GM12891 (cell line): Measurements from ENCODE around the gene ZNF816.
"Not testable (repeated sequence)": the region's sequence is repeated elsewhere in the genome, so short reads cannot be mapped to it uniquely, and the experiment has no call there.

ENCODE experiments used
- DNase-seq: peaks from one replicate; pipeline ENCODE4 v3.0.0; 2011; ENCODE audit warnings: low spot score; ENCODE audit not compliant: insufficient read length
- FAIRE-seq: peaks from 2 replicates; lab custom pipeline; 2011; peaks lifted over from hg19 to GRCh38; lab: Jason Lieb, UNC
- PAX5 ChIP-seq: IDR thresholded peaks from 2 replicates; pipeline ENCODE4 v1.6.1; 2011; ENCODE audit warnings: low read length, moderate library complexity, mild to moderate bottlenecking; ENCODE audit not compliant: insufficient read depth, severe bottlenecking
- POLR2A ChIP-seq: IDR thresholded peaks from 2 replicates; pipeline ENCODE4 v1.6.1; 2011; ENCODE audit warnings: low read depth, low read length, control low read depth
- POLR2AphosphoS5 ChIP-seq: IDR thresholded peaks from 2 replicates; pipeline ENCODE4 v1.6.1; 2011; ENCODE audit warnings: low read depth, low read length, control low read depth
- POU2F2 ChIP-seq: IDR thresholded peaks from 2 replicates; pipeline ENCODE4 v1.6.1; 2011; ENCODE audit warnings: low read depth, mild to moderate bottlenecking, control low read depth, low read length, moderate library complexity
- SPI1 ChIP-seq: IDR thresholded peaks from 2 replicates; pipeline ENCODE4 v1.6.1; 2011; ENCODE audit warnings: low read depth, low read length, control low read depth
- TAF1 ChIP-seq: IDR thresholded peaks from 2 replicates; pipeline ENCODE4 v1.6.1; 2011; ENCODE audit warnings: low read depth, low read length, control low read depth

Gene ZNF816

GRCh38 chr19:52923778-52924593 lies 38.7 kb downstream of the ZNF816 start:
- FAIRE-seq (no peak), DNase-seq (no peak)
- TF ChIP-seq TAF1 (no peak), POLR2AphosphoS5 (no peak), PAX5 (no peak), POU2F2 (no peak), POLR2A (no peak), SPI1 (no peak)

GRCh38 chr19:52922841-52923777 lies 39.6 kb downstream of the ZNF816 start, which contains the start of gene ZNF888:
Gene ZNF888 (minus strand): TSS chr19:52923428. CDS start chr19:52917873, 5,555 bp downstream.
- DNase-seq (peak; percentile 83), FAIRE-seq (peak; percentile 85)
- TF ChIP-seq TAF1 = peak; percentile 39; the same call in 1 of the 2 replicates
- TF ChIP-seq POLR2A = peak; percentile 68; the same call in 1 of the 2 replicates
- TF ChIP-seq POU2F2 = no peak
- no peak for TF ChIP-seq SPI1
- TF ChIP-seq POLR2AphosphoS5 = peak; percentile 71; the same call in 1 of the 2 replicates
- TF ChIP-seq PAX5 = no peak

DNA sequence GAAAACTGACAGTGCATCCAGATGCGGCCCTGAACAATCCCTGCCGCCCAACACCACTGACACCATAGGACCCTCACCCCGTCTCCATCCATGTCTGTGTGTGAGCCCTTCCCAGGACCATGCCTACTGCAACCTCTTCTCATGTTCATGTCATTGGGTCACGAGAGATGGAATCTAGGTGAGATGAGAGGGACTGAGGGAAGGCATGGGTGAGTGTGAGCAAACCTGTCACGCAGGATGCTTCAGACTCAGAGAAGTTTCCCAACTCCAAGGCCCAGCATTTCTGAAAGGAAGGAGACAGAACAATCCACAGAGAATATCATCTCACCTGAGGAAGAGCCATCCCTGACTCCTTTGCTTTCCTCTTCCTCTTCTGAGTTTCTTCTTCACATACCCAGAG lies 45.1 kb downstream of the ZNF816 start:
- no peak for DNase-seq
- no peak for FAIRE-seq

DNA sequence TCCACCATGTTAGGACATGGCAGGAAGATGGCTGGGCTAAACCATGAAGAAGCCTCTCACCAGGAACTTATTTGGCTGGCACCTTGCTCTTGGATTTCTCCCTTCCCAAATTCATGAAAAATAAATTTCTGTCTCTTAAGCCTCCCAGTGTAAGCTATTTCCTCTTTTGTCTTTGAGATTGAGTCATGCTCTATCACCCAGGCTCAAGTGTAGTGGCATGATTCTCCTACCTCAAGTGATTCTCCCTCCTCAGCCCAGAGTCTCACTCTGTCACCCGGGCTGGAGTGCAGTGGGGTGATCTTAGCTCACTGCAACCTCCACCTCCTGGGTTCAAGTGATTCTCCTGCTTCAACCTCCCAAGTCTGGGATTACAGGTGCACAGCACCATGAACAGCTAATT lies 52.0 kb downstream of the ZNF816 start:
- TF ChIP-seq SPI1 = no peak
- no peak for TF ChIP-seq POLR2AphosphoS5
- TF ChIP-seq POLR2A = no peak
- TF ChIP-seq TAF1 = no peak
- FAIRE-seq (no peak), DNase-seq (no peak)

More for the DNA sequence above, 45.1 kb downstream of the ZNF816 start:
- TF ChIP-seq POLR2A = no peak
- TF ChIP-seq TAF1 = no peak
- no peak for TF ChIP-seq POU2F2
- TF ChIP-seq PAX5 = no peak
- no peak for TF ChIP-seq SPI1
- no peak for TF ChIP-seq POLR2AphosphoS5

DNA sequence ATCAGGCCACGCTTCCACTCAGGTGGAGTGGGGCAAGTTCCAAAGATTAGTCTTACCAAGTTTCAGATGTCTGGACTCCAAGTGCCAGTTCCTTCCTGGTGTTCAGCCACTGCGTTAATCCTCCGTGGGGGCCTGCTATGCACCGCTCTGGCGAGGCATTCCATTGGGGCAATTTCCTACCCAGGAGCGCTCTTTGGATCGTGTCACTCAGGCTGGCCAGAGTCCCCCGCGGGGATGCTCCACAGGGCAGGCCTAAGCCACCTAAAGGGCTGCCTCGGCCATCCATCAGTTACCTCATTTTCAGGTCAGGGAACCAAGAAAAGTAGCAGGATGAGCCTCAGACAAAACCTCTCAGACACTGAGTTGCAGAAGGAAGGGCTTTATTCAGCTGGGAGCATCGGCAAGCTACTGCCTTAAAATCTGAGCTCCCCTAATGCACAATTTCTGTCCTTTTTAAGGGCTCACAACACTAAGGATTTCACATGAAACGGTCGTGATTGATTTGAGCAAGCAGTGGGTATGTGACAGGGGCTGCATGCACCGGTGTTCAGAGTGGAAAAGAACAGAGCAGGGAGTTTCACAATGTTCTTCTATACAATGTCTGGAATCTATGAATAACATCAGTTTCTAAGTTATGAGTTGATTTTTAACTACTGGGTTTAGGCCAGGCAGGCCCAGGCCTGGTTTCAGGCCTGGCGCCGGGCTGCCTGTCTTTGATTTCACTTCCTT lies 58.5 kb downstream of the ZNF816 start:
- not testable (repeated sequence) for DNase-seq, FAIRE-seq

DNA sequence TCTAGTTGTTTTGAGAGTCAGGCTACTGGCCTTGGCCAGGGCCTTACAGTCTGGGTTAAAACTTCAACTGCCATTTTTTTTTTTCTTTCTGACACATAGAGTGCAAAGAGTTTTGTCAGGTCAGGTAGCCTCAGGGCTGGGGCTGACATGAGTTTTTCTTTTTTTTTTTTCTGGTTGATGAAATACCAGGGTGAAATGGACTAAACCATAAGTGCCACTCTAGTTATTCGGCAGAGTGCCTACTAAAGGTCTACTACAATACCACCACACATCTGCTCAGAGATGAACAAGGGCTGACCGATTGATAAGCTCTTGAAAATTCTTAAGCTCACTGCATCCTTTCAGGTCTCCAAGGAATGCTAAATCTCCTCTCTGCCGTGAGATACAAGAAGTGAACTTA lies 60.8 kb downstream of the ZNF816 start:
- TF ChIP-seq PAX5 (no peak), POLR2AphosphoS5 (no peak)
- DNase-seq (no peak), FAIRE-seq (no peak)
